ENCODE measurements around the gene POLD4.
A peak's percentile ranks its signal among the peaks of the same experiment; 100 is the strongest.

POLD4 gene

DNA sequence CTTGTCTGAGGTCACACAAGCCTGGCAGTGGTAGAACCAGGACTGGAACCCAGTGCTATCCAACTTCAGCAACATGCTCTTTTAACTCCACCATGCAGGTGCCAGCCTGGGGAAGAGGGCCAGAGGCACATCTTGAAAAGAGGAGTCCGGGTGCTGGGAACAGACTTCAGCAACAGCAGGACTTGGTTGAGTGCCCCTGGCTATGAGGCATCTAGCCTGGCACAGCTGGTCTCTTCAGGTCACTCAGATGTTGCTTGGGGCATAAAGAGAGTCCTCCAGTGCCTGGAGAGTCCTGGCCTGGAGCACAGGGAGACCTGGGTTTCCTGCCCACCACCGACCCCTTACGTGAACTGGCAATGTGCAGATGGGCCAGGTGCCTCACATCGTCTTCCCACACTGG lies 25.2 kb upstream of the POLD4 start:
- no peak overlapping the region for H3K4me3 ChIP-seq (ENCODE audit: control insufficient read depth, low read depth, low read length)
- TF ChIP-seq, protein P1, sequence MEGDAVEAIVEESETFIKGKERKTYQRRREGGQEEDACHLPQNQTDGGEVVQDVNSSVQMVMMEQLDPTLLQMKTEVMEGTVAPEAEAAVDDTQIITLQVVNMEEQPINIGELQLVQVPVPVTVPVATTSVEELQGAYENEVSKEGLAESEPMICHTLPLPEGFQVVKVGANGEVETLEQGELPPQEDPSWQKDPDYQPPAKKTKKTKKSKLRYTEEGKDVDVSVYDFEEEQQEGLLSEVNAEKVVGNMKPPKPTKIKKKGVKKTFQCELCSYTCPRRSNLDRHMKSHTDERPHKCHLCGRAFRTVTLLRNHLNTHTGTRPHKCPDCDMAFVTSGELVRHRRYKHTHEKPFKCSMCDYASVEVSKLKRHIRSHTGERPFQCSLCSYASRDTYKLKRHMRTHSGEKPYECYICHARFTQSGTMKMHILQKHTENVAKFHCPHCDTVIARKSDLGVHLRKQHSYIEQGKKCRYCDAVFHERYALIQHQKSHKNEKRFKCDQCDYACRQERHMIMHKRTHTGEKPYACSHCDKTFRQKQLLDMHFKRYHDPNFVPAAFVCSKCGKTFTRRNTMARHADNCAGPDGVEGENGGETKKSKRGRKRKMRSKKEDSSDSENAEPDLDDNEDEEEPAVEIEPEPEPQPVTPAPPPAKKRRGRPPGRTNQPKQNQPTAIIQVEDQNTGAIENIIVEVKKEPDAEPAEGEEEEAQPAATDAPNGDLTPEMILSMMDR (conservative IDR thresholded peaks at IDR 0.05; ENCODE audit: control insufficient read depth, insufficient read depth, low read depth, low read length) = no peak
- DNase-seq (ENCODE audit: low read depth) = no peak

DNA sequence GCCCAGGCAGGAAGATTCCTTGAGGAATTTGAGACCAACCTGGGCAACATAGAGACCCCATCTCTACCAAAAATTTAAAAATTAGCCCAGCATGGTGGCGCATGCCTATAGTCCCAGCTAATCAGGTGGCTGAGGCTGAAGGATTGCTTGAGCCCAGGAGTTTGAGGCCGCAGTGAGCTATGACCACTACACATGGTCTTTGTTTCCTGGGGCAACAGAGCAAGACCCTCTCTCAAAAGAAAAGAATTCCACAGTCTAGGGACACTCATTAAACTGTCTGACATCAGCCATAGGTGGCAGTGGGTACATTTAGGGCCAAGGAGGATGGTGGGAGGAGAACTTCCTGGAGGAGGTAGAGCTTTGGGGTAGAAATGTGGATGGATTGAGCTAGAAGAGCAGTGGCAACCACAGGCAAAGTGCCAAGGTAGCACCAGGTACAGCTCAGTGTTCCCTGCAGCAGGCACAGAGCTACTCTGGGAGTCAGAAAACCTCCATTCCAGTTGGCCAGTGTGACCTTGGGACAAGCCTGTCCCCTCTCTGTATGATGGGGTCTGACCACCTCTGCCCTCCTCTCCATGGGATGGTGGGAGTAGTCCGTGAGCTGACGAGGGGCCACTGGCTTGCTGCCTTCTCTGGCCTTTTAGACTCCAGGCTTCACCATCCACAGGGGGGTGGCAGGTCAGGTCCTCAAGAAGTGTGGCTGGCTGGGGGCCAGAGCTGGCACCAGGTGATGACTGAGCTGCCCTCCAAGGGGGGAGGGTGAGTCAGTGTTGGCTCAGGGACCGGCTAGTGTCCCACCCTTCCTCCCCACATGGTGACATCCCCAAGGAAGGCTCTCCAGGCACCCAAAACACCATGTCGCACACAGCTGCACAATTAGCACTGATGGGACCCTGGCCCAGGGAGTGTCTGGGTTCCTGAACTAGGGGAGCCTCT lies 23.8 kb upstream of the POLD4 start:
- H3K4me3 ChIP-seq (ENCODE audit: control insufficient read depth, low read depth, low read length) = no peak overlapping the region
- TF ChIP-seq, protein P1 (conservative IDR thresholded peaks at IDR 0.05; ENCODE audit: control insufficient read depth, insufficient read depth, low read depth, low read length) = no peak
- no peak for DNase-seq (ENCODE audit: low read depth)

DNA sequence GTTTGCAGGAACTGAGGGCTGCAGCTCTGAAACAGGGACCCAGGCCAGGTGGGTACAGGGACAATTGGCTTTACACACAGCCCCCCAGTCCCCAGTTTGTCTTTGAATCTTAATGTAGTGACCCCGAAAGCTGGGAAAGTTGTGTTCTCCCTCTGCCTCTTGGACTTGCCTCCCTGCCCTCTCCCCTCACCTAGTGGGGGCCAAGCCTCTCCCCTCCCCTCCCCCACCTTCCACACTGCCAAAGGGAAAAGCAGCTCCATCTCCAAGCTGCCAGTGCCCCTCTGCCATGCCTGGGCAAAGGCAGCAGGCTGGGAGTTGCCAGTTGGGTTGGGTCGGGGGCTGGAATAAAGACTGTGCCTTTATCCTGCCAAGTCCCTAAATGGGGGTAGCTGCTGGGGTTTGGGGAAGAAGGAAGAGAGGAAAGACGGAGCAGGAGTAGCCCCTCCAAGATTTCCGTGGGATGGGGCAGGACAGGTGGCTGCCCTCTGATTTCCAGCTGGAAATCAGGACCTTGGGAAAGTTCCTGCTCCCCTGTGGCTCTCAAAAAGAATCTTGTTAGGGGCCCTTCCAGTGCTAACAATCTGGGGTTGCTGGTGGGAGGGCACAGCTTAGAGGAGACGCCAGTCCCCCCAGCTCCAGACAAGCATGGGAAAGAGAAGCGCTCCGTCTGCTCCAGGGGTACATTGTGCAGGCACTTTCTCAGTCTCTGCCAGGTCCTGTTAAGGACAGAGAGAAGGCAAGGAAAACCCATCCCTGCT lies 22.9 kb upstream of the POLD4 start:
- no peak for DNase-seq (ENCODE audit: low read depth)
- TF ChIP-seq, protein P1 (conservative IDR thresholded peaks at IDR 0.05; ENCODE audit: control insufficient read depth, insufficient read depth, low read depth, low read length) = no peak
- H3K4me3 ChIP-seq (ENCODE audit: control insufficient read depth, low read depth, low read length) = no peak overlapping the region

DNA sequence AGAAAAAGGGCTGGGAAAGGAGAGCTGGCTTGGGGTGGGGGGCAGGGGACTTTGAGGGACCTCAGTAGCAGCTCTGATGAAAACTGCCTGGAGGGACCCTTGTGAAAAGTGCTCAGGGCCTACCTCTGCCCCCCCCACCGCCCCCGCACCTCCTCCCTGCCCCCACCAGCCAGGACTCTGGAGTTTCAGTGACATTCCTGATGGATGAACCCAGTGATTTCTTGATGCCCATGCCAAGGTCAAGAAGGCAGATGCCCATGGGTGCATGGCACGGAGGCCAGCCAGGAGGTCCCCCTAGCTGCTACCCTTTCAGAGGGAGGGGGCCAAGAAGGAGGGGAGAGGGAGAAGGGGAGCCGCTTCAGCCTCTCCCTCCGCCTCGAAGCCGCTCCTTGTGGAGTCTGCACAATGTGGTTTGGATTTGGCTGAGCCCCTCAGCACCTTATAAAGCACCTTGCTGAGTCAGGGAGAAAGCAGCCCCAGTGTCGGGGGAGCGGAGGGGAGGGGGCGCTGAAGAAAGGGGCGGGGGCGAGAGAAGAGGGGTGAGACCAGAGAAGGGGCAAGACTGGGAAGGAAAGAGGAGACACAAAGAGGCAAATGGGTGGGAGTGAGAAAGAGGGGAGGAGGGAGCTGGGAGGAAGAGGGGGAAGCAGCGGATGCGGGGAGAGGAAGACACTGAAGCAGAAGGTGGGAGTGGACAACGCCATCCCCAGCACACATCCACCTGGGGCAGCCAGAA lies 22.1 kb upstream of the POLD4 start:
- H3K4me3 ChIP-seq (ENCODE audit: control insufficient read depth, low read depth, low read length) = no peak overlapping the region
- no peak for DNase-seq (ENCODE audit: low read depth)
- TF ChIP-seq, protein P1 (conservative IDR thresholded peaks at IDR 0.05; ENCODE audit: control insufficient read depth, insufficient read depth, low read depth, low read length) = no peak

DNA sequence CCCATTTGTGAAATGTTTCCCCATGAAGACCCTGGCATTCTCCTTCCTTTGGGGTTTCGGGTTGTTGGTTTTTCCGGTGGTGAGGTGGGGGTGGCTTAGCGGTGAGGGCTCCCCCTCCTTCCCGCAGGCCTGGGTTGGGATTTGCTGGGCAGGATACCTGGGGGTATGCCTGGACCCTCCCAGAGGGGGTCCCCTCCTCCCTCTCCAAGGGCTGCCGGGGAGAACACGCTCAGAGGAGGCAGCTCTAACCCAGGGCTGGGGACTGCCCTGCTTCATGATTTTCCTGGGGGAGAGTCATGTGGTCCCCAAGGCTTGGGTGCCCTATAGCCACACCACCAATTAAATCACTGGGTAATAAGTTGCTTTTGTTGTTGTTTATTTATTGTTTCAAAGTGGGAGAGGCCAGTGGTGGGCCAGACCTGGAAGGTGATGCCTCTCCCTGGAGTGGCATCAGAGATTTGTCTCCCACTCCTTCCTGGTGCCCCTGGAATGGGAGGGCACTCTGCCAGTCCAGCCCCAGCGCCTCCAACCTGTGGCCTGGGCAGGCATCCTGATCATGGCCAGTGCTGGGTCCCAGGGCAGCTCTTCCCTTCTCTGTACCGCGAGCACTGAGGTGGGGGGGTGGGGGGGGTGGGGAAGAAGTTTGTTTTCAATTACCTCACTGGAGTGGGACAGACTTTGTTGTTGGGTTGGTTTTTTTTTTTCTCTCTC lies 21.4 kb upstream of the POLD4 start:
- H3K4me3 ChIP-seq (ENCODE audit: control insufficient read depth, low read depth, low read length) = peak overlapping the region; percentile 58

More for the DNA sequence above, 21.4 kb upstream of the POLD4 start:
- DNase-seq (ENCODE audit: low read depth) = peak; percentile 51
- TF ChIP-seq, protein P1 (conservative IDR thresholded peaks at IDR 0.05; ENCODE audit: control insufficient read depth, insufficient read depth, low read depth, low read length) = no peak
